Measurements from ENCODE around the gene RAPGEF4.
"Not testable (repeated sequence)": the region's sequence is repeated elsewhere in the genome, so short reads cannot be mapped to it uniquely, and the experiment has no call there.

The RAPGEF4 gene

GRCh38 chr2:173064151-173064805 lies 328.6 kb downstream of the RAPGEF4 start:
- DNase-seq (ENCODE audit: low spot score) = no peak

GRCh38 chr2:173066887-173067676 lies 331.4 kb downstream of the RAPGEF4 start:
- no peak for DNase-seq (ENCODE audit: low spot score)

- no peak for DNase-seq (ENCODE audit: low spot score)
Measured at GRCh38 chr2:173075056-173075780, 339.6 kb downstream of the RAPGEF4 start.

DNA sequence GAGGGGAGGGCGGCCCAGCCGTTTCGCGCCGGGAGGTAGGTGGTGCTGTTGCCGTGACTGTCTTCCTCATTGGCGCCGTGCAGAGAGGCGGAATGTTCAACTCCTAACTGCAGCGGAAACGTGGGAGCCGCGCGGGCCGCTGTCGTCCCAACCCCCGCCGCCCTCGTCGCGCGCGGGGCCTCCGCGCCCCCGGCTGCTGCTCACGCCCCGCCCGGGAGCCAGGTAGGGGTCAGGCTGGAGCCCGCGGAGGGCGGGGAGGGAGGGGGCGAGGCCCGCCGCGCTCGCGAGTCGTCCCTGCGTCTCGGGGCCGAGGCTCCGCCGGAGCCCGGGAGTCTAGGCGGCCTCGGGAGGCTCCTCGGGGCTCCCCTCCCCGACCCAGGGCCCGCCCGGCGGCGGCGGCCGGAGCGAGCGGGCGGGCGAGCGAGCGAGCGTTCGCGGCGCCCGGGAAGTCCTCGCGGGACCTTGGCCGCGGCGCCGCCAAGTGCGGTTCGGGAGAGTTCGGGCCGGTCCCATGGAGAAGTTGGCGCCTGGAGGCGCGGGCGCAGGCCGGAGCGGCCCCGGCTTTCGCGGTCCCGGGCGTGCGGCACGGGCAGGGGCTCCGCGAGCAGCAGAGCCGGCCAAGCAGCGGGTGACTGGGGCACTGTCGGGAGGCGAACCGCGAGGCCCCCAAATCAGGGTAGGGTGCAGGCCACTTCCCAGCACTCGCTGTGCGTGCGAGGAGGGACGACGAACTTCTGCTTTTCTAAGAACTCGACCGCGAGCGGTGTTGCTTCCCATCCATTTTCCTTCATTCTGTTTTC lies 340.3 kb downstream of the RAPGEF4 start, which contains the start of gene MAP3K20:
Gene MAP3K20, plus strand, starts transcription at position 66 of the 800 bp plus-strand sequence. CDS start 15,186 bp downstream, outside the sequence.
- peak; percentile 66 for DNase-seq (ENCODE audit: low spot score)

DNA sequence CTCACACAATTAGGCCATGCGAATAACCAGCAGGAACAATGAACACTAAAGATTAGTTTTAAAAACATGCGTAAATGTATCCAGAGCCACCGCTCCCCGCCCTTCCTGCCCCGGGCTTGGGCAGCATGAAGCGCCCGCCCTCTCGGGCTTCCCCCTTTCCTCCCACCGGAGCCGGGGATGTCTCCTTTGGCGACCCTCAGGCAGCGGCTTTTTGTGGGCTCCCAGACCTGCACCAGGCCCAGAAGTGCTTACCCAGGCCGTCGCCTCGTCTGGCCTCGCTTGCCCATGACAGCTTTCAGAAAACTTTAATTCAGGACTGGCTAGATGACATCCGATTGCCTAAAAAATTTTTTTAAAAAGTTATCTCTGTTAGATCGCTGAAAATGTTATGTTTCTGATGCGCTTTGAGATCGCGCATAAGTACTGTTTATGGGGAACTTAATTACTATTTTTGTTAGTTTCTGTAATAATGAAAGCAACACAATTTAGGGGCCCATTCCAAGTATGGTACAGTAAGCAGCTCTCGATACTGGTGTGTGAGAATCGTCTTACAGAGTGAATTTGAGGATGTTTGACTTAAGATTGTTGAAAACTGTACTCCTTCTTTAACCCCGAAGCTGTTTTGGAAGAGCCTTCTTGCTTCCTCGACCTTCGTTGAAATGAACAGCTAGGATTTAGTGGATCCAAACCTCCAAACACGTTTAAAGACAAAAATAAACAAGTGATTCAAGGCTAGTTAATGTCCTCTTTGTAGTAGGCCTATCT lies 341.1 kb downstream of the RAPGEF4 start:
- peak; percentile 46 for DNase-seq (ENCODE audit: low spot score)

DNA sequence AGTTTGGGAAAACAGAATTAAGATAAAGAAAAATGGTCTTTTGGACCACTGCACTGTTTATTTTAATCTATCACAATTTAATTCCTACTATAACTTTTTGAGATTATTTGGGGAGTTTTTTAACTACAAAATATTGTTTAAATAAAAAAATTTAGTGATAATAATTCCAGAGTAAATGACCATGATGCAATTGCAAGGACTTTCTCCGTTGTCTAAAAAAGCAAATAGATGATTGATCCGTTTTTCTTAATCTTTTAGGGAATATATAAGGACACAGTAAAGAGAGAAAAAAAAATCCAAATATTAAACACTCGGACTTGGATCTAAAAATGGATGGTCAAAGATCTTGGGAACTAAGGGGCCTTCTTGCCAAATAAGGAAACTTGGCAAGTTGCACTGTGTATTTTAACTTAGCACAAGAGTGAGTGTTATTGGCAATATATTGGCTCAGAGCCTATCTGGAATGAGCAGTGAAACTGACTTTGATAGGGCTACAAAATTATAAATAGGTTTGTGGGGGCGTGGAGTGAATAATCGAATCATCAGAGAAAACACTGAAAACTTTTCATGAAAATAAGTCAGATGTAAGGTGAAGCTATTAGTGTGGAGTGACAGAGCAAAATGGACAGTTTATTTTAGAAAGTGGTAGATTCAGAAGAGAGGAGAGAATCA lies 342.0 kb downstream of the RAPGEF4 start:
- peak; percentile 46 for DNase-seq (ENCODE audit: low spot score)

- DNase-seq (ENCODE audit: low spot score) = no peak
Measured at GRCh38 chr2:173079141-173079540, 343.5 kb downstream of the RAPGEF4 start.

DNA sequence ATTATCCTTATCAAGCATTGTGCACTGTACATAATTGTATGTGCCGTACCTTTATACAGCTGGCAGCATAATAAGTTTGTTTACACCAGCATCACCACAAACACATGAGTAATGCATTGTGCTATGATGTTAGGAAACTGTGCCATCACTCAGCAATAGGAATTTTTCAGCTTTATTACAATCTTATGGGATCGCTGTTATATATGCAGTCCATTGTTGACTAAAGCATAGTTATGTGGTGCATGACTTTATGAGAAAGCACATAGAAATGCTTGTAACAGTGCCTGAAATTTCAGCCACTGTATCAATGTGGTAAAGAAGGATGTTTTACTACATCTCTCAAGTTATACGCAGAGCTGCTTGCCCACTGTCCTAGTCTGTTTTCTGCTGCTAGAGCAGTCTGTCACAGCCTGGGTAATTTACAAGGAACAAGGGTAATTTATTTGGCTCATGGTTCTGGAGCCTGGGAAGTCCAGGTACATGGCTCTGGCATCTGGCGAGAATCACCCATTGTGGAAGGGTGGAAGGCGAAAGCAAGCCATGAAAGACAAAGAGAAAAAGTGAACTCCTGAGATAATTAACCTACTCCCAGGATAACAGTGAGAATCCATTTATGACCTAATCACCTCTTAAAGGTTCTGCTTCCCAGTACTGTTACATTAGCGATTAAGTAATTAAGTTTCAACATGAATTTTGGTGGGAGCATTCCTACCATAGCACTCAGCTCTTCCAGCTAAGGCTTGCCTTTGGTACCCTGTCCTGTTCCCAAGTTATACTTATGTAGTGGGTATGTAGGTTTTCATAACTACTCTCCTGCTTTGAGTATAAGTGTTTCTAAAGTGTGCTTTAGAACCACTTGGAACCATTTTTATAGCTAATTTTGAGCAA lies 344.6 kb downstream of the RAPGEF4 start:
- DNase-seq (ENCODE audit: low spot score) = peak; percentile 32

GRCh38 chr2:173086518-173087213 lies 351.0 kb downstream of the RAPGEF4 start:
- DNase-seq (ENCODE audit: low spot score) = no peak

- no peak for DNase-seq (ENCODE audit: low spot score)
Measured at GRCh38 chr2:173087214-173087581, 351.6 kb downstream of the RAPGEF4 start.

- DNase-seq (ENCODE audit: low spot score) = no peak
Measured at GRCh38 chr2:173087793-173088496, 352.3 kb downstream of the RAPGEF4 start.

- DNase-seq (ENCODE audit: low spot score) = no peak
Measured at GRCh38 chr2:173090276-173090877, 354.7 kb downstream of the RAPGEF4 start.

- no peak for DNase-seq (ENCODE audit: low spot score)
Measured at GRCh38 chr2:173090973-173091660, 355.5 kb downstream of the RAPGEF4 start.

DNA sequence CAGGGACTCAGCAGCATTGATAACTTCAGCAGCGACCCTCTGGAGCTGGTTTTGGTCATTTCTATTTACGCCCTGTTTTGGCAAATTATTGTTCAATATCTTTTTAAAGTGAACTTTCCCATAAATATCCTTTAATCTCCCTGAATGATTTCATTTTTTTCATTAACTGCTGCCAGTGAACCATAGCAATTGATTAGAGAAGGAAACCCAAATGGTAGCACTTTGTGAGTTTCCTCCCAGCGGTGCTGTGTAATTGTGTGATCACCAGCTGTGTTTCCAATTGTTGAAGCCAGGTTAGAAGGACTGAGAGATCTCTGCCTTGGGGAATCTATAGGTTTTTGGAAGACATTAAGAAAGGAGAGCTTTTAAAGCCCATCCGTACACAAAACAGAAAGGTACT lies 356.3 kb downstream of the RAPGEF4 start:
- DNase-seq (ENCODE audit: low spot score) = no peak

DNA sequence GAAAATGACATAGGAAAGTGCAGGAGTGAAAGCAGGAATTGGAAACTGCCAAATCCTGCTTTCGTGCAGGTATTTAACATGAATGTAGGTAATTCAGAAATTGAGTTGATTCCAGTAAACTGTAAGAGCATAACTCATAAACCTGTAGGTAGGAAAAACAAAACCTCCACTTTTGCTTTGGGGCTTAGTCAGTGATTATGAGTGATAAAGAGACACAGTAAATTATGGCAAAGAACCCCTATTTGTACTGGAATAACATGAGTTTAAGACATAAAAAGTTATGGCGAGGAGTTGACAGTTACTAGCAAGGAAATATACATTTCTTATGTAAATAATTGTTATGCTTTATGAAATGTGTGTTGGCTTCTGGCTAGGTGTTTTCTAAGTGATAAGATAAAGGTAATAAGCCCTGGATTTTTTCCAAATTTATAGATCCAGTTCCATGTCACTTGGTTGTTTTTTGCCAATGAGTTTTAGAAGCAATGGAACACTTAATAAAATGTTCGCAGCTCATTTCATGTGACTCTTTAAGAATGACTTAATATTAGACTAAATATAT lies 357.3 kb downstream of the RAPGEF4 start:
- no peak for DNase-seq (ENCODE audit: low spot score)

- DNase-seq (ENCODE audit: low spot score) = not testable (repeated sequence)
Measured at GRCh38 chr2:173093617-173094016, 358.0 kb downstream of the RAPGEF4 start.

GRCh38 chr2:173094731-173095130 lies 359.1 kb downstream of the RAPGEF4 start:
- no peak for DNase-seq (ENCODE audit: low spot score)

Data from RKO (cell line).